ENCODE results near the gene GSDME. TPM values are rescaled to one million over a fixed set of nuclear protein-coding genes. Genes with fewer than 3 reads are reported as not detected.

Gene GSDME
- total RNA-seq, 1 experiment from 2014 or later = 5.5 TPM

DNA sequence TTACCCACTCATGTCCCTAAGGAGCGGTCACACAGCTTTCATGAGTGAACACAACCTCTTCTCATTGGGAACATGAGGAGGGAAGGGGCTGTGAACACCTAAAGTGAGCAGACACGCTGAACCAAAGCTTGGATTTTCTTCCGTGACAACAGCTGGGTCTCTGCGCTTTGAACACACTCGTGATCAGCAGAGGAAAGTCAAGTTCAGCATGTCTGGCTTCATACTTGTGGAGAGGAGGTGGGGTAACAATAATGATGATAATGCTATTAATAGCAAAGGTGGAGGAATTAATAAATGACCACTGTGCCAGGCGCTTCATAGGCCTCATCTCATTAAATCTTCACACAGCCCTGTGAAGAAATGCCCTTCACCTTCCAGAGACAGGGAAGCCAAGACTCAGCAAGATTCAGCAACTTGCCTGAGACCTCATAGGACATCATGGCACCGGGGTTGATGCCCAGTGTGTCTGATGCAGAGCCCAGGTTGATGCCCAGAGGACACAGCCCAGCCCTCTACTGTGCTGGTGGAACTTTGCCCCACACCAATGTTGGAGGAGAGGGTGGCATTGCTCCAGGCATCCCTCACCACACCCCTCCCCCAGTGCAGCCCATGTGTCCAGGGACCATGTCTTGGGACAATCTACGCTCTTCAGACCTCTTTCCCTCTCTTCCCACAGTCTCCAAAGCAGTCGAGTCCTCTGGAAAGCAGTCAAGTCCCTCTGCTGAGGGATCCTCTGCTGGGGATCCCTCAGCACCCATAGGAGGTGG lies 40.6 kb downstream of the GSDME start:
- no CpG with 5 or more reads among the region's 9 CpGs for WGBS (ENCODE audit: extremely low coverage, insufficient read length, low lambda C conversion rate)
- H3K27ac Mint-ChIP-seq = no peak overlapping the region

More for the DNA sequence above, 40.6 kb downstream of the GSDME start:
- Histone ChIP-seq H3K9ac (ENCODE audit: extremely low read depth, insufficient read length, low read length) (no peak overlapping the region), H2BK5ac (ENCODE audit: insufficient read length, low read length) (no peak overlapping the region), H3K23me2 (ENCODE audit: insufficient read length, low read depth, low read length, poor library complexity, severe bottlenecking) (no peaks in the 10 kb centered on the region), H3K27ac (ENCODE audit: insufficient read length, low read depth, low read length) (no peak overlapping the region), H3K4me2 (ENCODE audit: insufficient read depth, insufficient read length, low read length) (no peak overlapping the region), H4K5ac (ENCODE audit: insufficient read length, low read depth, low read length) (no peak overlapping the region), H4K91ac (ENCODE audit: insufficient read length, low read depth, low read length) (no peak overlapping the region), H3K79me2 (ENCODE audit: insufficient read depth, low read length) (no peaks in the 10 kb centered on the region), H3K79me1 (ENCODE audit: insufficient read depth, low read depth, low read length, poor library complexity, severe bottlenecking) (no peaks in the 10 kb centered on the region), H3K27me3 (ENCODE audit: insufficient read depth, low read length) (no peaks in the 10 kb centered on the region), H3K56ac (ENCODE audit: insufficient read length, low read depth, low read length) (no peak overlapping the region), H4K20me1 (ENCODE audit: control insufficient read depth, insufficient read depth, insufficient read length) (no peaks in the 10 kb centered on the region), H3K18ac (ENCODE audit: insufficient read length, low read depth, low read length) (no peak overlapping the region), H4K8ac (replicated peaks; ENCODE audit: insufficient read length, low read depth, low read length) (no peak overlapping the region), H2BK120ac (ENCODE audit: low read depth, low read length, poor library complexity, severe bottlenecking) (no peak overlapping the region), H3K23ac (ENCODE audit: insufficient read length, low read depth, low read length) (no peak overlapping the region), H2BK12ac (ENCODE audit: insufficient read length, low read depth, low read length) (no peak overlapping the region), H3K4me1 (ENCODE audit: insufficient read depth, low read length) (peaks cover 1% of the 10 kb centered on the region; the same call in 1 of the 2 replicates), H3K9me3 (ENCODE audit: control insufficient read depth, low read depth, low read length) (no peaks in the 10 kb centered on the region), H2BK20ac (ENCODE audit: low read depth, low read length, poor library complexity, severe bottlenecking) (no peak overlapping the region), H3K4ac (ENCODE audit: low read depth, low read length) (no peak overlapping the region), H2AK5ac (ENCODE audit: insufficient read length, low read length) (no peak overlapping the region), H2AFZ (ENCODE audit: low read length) (no peak overlapping the region), H3K14ac (ENCODE audit: insufficient read depth, low read length) (no peak overlapping the region), H3T11ph (ENCODE audit: low read length) (no peak overlapping the region), H2BK15ac (ENCODE audit: low read depth, low read length) (no peak overlapping the region)
- no peak for TF ChIP-seq CTCF (conservative IDR thresholded peaks at IDR 0.05)
- DNase-seq = no peak
- Mint-ChIP-seq H3K9me3 (peaks cover 0 to 9% of the 10 kb centered on the region in 2 experiments; a peak in 1 of 5 replicates), H3K4me1 (peaks cover 14 to 17% of the 10 kb centered on the region in 2 experiments), H3K27me3 (ENCODE audit: low read depth) (peaks cover 2% of the 10 kb centered on the region; the same call in 1 of the 2 replicates), H3K36me3 (ENCODE audit: insufficient read depth in 1 of 3, low read depth in 3 of 3) (peaks cover 3 to 29% (median 5%) of the 10 kb centered on the region in 3 experiments; a peak in 6 of 7 replicates), H3K4me3 (no peak overlapping the region)

Data from H9 (cell line).